ENCODE data around the gene AQP6.
"Not testable (repeated sequence)": the region's sequence is repeated elsewhere in the genome, so short reads cannot be mapped to it uniquely, and the experiment has no call there.

AQP6 gene

GRCh38 chr12:49969651-49970429, 2.9 kb upstream of the AQP6 start:
- no peak for DNase-seq (ENCODE audit: low read depth in 2 of 2)

- no peak for DNase-seq (ENCODE audit: low read depth in 2 of 2)
These were observed 2.1 kb upstream of the AQP6 start for GRCh38 chr12:49970658-49971057.

GRCh38 chr12:49971141-49971540, 1.6 kb upstream of the AQP6 start:
- no peak for DNase-seq (ENCODE audit: low read depth in 2 of 2)

DNA sequence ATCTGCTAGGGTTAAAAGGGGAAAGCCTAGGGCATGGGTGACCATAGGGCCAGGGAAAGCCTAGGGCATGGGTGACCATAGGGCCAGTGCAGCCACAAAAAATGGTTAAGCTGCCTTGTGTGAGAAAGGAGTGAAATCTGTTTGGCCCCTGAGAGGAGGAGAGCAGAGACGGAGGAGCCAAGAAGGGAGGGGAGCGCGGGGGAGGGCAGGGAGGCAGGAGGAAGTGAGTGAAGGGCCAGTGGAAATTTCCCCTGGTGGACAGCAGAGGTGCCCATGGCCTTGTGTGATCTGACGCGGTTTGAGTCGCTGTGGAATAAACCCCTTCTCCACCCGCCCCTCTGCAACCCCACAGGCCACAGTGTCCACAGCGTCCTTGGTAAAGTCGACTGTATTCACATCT, 618 bp upstream of the AQP6 start:
- DNase-seq (ENCODE audit: low read depth in 2 of 2) = no peak

DNA sequence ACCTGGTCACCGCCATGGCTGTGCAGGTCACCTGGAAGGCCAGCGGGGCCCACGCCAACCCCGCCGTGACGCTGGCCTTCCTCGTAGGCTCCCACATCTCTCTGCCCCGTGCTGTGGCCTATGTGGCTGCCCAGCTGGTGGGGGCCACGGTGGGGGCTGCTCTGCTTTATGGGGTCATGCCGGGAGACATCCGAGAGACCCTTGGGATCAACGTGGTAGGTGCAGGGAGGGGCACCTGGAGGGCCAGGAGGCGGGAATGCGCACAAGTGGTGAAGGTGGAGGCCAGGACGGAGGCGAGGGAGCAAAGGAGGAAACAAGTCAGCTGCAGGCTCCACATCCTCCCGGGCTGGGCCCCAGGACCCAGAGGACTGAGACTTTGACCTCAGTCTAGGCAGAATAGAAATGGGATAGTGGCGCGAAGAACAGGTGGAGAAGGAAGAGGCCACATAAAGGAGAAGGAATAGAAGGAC, 649 bp downstream of the AQP6 start:
- no peak for DNase-seq (ENCODE audit: low read depth in 2 of 2)

DNA sequence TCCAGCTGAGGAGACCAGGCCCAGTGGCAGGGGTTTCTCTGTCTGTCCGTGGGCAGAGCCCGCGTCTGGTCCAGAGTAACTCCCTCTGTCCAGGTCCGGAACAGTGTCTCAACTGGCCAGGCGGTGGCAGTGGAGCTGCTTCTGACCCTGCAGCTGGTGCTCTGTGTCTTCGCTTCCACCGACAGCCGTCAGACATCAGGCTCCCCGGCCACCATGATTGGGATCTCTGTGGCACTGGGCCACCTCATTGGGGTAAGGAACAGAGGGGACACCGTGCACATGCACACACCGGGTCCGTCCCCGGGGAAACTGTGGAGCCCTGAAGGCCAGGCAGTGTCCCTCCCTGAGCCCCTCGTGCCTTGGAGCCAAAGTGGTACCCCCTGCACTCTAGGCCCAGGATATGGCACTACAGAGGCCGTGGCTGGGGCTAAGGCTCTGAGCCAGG, 1.5 kb downstream of the AQP6 start:
- no peak for DNase-seq (ENCODE audit: low read depth in 2 of 2)

GRCh38 chr12:49974677-49975317, 2.0 kb downstream of the AQP6 start:
- no peak for DNase-seq (ENCODE audit: low read depth in 2 of 2)

GRCh38 chr12:49975318-49975761, 2.6 kb downstream of the AQP6 start:
- DNase-seq (ENCODE audit: low read depth in 2 of 2) = no peak

GRCh38 chr12:49976557-49976956, 3.8 kb downstream of the AQP6 start:
- DNase-seq (ENCODE audit: low read depth in 2 of 2) = no peak

- DNase-seq (ENCODE audit: low read depth in 2 of 2) = no peak
These were observed 5.4 kb downstream of the AQP6 start for GRCh38 chr12:49978125-49978524.

DNA sequence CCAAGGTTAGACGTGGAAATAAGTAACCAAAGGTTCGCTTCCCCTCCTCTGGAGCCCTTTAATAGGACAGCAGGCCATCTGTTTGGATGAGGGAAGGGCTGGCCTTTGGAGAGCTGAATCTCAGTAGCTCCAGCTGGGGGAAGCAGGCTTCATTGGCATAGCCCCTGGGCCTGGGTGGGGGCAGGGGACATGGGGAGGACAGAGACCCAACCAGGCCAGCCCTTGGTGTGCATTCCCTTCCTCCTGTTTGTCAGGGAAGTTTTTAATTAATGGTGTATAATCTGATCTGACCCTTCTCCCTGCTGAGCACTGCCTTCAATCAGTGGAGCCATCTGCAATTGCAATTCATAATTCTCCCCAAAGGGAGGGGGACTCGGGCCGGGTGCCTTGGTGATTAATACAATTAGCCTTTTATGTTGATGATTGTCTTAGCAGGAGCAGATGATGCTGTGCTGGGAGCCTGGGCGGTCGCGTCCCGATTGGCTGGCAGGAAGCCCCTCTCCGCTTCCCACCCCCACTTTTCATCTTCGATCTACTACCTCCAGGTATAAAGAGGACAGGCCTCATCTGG, 6.4 kb downstream of the AQP6 start:
- no peak for DNase-seq (ENCODE audit: low read depth in 2 of 2)

- no peak for DNase-seq (ENCODE audit: low read depth in 2 of 2)
These were observed 7.0 kb downstream of the AQP6 start for GRCh38 chr12:49979791-49980190.

DNA sequence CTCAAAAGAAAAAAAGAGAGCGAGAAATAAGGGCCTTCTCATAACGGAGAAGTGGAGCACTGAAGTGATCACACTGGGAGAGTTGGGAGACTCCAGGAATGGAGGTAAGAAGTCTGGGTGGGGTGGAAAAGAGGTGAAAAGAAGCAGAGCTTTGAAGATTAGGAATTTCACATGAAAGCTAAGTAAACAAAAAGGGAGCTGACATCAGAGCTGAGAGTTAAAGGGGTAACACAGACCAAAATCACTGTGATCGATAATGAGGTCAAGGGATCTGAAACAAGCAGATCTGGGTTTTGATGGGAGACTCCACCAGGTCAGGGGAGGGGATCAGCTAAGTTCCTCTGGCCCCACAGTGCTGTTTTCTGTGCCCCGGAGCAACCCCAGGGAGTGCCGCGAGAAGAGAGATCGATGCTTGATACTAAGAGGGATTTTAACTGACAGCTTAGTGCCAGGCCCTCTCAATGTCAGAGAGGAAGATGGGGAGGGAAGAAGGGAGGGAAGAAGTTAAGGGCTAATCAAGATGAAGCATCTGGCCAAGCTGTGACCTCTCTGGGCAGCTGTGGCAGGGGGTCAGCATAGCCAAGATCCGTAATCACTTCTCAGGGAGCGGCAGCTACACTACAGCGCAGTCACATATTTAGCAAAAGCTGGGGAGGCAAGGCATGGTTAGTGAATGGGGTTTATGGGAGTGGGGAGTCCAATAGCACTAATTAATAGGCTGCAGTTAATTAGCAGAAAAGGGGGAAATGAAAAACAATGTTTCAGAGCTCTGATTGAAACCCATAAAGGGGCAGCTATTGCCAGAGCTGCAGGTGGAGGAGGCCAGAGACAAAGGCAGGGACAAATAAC, 8.0 kb downstream of the AQP6 start:
- no peak for DNase-seq (ENCODE audit: low read depth in 2 of 2)

DNA sequence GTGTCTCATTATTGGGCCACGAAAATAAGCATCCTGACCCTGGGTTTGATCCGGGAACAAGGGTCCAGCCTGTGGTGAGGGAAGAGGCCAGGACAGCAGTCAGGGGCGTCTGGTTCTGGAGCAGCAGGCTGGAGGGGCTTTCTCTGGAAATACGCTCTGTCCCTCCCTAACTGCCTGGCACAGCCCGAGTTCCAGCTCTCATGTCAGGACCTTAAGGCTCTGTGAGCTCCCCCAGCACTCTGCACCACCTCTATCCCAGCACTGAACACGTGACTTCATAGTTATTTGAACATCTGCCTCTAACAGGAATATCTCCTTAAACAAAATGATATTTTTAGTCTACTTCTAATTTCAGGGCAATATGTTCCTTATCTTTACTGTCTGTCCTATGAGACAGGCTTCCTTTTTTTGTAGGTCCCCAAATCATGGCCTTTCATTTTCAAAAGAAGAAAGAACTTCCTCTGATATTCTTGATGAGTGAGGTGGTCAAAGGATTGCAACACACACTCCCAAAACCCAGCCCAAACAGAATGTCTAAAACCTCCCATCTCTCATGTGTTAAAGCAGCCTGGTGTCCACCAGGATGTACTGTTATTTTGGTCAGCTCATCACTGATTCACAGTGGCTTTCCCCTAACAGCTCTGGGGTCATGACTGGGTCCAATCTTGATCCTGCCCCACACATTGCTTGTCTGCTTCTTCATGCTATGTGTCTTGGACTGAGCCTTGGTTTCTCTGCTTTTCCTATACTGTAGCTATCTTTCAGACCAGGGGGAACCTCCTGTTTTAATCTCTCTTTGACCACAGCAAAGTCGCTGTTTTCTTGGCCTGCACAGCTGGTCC, 9.7 kb downstream of the AQP6 start:
- no peak for DNase-seq (ENCODE audit: low read depth in 2 of 2)

DNA sequence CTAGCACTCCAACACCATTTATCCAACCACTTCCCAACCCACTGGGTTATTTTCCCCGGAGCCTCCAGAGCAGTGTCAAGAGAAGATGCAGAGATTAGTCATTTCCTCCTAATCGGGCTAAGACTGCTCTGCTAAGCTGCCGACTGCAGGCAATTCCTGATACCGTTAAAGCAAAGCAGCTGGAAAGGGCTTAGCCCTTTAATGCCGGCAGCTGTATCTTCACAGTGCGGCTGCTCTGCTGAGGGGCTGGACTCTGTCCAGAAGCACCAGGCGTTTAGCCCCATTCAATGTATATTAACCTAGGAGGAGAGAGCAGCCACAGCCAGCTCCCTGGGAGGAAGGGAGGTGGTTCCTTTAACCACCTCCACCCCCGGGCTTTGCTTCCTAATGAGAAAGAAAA, 11.1 kb downstream of the AQP6 start:
- no peak for DNase-seq (ENCODE audit: low read depth in 2 of 2)

DNA sequence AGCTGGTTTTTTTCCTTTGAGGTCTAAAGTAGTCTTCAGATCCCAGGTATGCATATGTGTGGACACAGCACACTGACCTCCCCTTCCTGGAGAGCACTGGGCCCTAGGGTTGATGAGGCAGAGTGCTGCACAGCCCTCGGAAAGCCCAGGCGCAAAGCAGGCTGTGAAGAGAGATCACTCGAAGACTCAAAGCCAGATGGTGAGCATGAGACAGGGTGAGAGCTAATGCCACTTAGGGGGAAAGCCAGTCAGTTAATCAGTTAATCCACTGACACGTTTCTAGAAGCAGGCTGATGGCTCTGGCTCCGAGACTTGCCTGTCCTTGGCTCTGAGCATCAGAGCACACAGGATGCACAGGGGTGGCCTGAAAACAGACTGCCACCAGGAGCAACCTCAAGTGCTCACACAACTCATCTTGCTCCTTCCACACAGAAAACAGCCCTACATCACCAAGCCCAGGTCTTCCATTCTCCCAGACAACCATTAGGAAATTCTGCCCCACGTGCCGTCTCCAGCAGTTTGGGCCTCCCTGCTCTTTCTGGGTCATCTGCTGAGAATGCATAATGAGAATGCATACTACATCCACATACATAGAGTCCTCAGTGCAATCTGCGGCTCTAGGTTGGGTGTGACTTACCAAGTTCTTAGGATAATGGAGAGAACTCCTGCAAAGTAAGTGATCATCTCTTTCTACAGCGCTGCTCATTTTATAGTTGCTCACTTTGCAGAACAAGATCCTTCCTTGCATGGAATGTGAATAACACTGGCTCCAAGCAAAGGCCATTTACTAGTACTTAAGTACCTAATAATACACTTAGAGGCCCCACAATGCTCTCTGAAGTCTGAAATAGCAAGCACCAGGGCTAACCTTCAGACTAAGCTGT, 12.0 kb downstream of the AQP6 start:
- no peak for DNase-seq (ENCODE audit: low read depth in 2 of 2)

DNA sequence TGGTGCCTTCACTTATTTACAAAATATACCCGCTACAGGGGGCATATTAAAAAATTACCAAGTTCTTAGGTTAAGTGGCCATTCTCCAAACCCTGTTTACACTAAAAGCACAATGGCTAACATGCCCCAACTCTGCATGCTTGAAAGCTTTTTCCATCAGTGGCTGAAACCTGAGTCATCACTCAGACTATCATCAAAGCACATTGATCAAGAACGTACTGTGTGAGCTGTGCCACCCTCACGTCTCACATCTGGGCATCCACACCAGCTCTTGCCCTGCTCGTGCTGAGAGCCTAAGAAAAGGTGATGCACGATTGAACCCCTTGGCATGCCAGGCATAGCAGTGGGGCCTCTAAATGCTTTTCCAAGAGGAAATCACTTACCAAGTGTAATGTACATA, 13.2 kb downstream of the AQP6 start:
- no peak for DNase-seq (ENCODE audit: low read depth in 2 of 2)

- DNase-seq (ENCODE audit: low read depth in 2 of 2) = not testable (repeated sequence)
These were observed 13.7 kb downstream of the AQP6 start for GRCh38 chr12:49986476-49986875.

DNA sequence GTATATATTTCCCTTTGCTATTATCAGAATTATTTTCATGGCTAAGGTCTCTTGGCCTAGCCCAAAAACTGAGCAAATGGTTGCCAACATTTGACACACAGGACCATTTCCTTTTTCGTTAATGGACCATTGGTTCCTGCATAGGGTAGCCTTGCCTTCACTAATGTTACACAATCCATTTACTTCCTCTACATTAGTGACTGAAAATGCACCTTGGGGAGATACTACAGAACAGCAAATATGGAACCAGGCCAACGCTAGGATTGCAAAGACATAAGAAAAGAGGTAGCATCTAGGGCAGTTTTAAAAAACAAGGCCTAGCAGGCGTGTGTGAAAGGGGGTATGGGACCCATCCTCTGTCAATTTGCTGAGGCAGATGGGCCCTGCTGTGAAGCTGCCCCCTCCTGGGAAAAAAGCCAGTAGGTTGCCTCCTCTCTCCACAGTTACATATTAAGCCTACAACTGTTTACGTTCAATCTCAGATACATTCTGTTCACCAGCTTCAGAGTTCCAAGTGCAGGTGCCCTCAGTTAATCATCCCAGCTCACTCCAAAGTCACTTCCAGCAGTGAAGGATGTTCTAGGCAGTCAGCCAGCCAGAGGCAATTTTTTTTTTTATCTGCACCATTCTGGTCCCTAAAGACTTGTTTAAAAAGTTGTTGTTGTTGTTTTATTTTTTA, 15.0 kb downstream of the AQP6 start:
- no peak for DNase-seq (ENCODE audit: low read depth in 2 of 2)

All from stimulated activated CD8-positive, alpha-beta memory T cell treated with anti-CD3 and anti-CD28 coated beads, Interleukin-7, amount 100 ng/mL, for 1 hour (primary cell).